WTC11 (cell line): ENCODE data around the gene CPXM1. TPM values are rescaled to one million over a fixed set of nuclear protein-coding genes. Genes with fewer than 3 reads are reported as not detected.

Experiments used
- ATAC-seq: fragments of 200-7000 bp; cut with Tn5 transposase; 2 replicates; pipeline ENCODE4 v1.10.0; 2021; ENCODE audit warnings: mild to moderate bottlenecking, moderate library complexity
- CTCF ChIA-PET: fragments of 300-600 bp; sonication (Branson Sonifier 250); formaldehyde crosslinking; loops from one replicate; lab custom pipeline; 2021; ENCODE audit warnings: antibody characterized with exemption; lab: Charles Lee
- POLR2A ChIA-PET: fragments of 350-600 bp; sonication (Branson Sonifier 250); formaldehyde crosslinking; loops from one replicate; lab custom pipeline; 2021; ENCODE audit warnings: antibody characterized with exemption; lab: Charles Lee
- DNase-seq: peaks from one replicate; pipeline ENCODE4 v3.0.0; 2021; ENCODE audit warnings: low spot score
- H3K27ac Mint-ChIP-seq: 2 replicates; pipeline ENCODE4 v1.8.0; 2021; ENCODE audit warnings: mixed read lengths
- H3K27me3 Mint-ChIP-seq: 2 replicates; pipeline ENCODE4 v1.8.0; 2021; ENCODE audit warnings: low read depth, mild to moderate bottlenecking, moderate library complexity, mixed read lengths
- H3K36me3 Mint-ChIP-seq: 2 replicates; pipeline ENCODE4 v1.8.0; 2021; ENCODE audit warnings: mixed read lengths
- H3K4me1 Mint-ChIP-seq: 2 replicates; pipeline ENCODE4 v1.8.0; 2022; ENCODE audit warnings: mixed read lengths
- H3K4me3 Mint-ChIP-seq: 2 replicates; pipeline ENCODE4 v1.8.0; 2021; ENCODE audit warnings: mild to moderate bottlenecking, moderate library complexity, mixed read lengths
- H3K9me3 Mint-ChIP-seq: 2 replicates; pipeline ENCODE4 v1.8.0; 2021; ENCODE audit warnings: mixed read lengths
- CREB1 ChIP-seq: sonication (generic); formaldehyde crosslinking; IDR thresholded peaks from 2 replicates; pipeline ENCODE4 v1.8.0; 2023; ENCODE audit warnings: mild to moderate bottlenecking, missing genetic modification reagents
- ESRRA ChIP-seq: sonication (generic); formaldehyde crosslinking; IDR thresholded peaks from 2 replicates; pipeline ENCODE4 v1.8.1; 2022; ENCODE audit warnings: mild to moderate bottlenecking, missing genetic modification reagents, borderline replicate concordance
- ETV6 ChIP-seq: sonication (generic); formaldehyde crosslinking; IDR thresholded peaks from 2 replicates; pipeline ENCODE4 v1.8.1; 2022; ENCODE audit warnings: mild to moderate bottlenecking, missing genetic modification reagents
- IRF2 ChIP-seq: sonication (generic); formaldehyde crosslinking; IDR thresholded peaks from 2 replicates; pipeline ENCODE4 v1.8.0; 2022; ENCODE audit warnings: low read depth, missing genetic modification reagents, borderline replicate concordance
- NR1H2 ChIP-seq: sonication (generic); formaldehyde crosslinking; IDR thresholded peaks from 2 replicates; pipeline ENCODE4 v1.9.0; 2021; ENCODE audit warnings: mild to moderate bottlenecking, moderate library complexity, missing genetic modification reagents
- NR3C1 ChIP-seq: sonication (generic); formaldehyde crosslinking; conservative IDR thresholded peaks from 2 replicates; pipeline ENCODE4 v1.8.1; 2023; ENCODE audit warnings: low read depth, mild to moderate bottlenecking, missing genetic modification reagents
- PRRX2 ChIP-seq: fragments of 250-450 bp; sonication (Bioruptor Pico); IDR thresholded peaks from 2 replicates; pipeline ENCODE4 v1.8.0; 2021; ENCODE audit warnings: mild to moderate bottlenecking
- RELA ChIP-seq: sonication (generic); formaldehyde crosslinking; IDR thresholded peaks from 2 replicates; pipeline ENCODE4 v1.8.1; 2022; ENCODE audit warnings: missing genetic modification reagents, mild to moderate bottlenecking, borderline replicate concordance
- SMAD3 ChIP-seq: sonication (generic); formaldehyde crosslinking; IDR thresholded peaks from 2 replicates; pipeline ENCODE4 v1.8.0; 2022; ENCODE audit warnings: missing genetic modification reagents, mild to moderate bottlenecking, borderline replicate concordance
- TCF7 ChIP-seq: sonication (generic); formaldehyde crosslinking; IDR thresholded peaks from 2 replicates; pipeline ENCODE4 v1.8.0; 2022; ENCODE audit warnings: mild to moderate bottlenecking, low read depth, missing genetic modification reagents, moderate library complexity
- ZNF138 ChIP-seq: sonication (generic); formaldehyde crosslinking; conservative IDR thresholded peaks from 2 replicates; pipeline ENCODE4 v1.8.1; 2022; ENCODE audit warnings: mild to moderate bottlenecking, moderate library complexity, missing genetic modification reagents
- ZNF232 ChIP-seq: sonication (generic); formaldehyde crosslinking; IDR thresholded peaks from 2 replicates; pipeline ENCODE4 v1.8.0; 2022; ENCODE audit warnings: mild to moderate bottlenecking, missing genetic modification reagents
- ZNF263 ChIP-seq: sonication (generic); formaldehyde crosslinking; IDR thresholded peaks from 2 replicates; pipeline ENCODE4 v1.8.1; 2022; ENCODE audit warnings: low read depth, mild to moderate bottlenecking, moderate library complexity, missing genetic modification reagents
- ZNF281 ChIP-seq: sonication (generic); formaldehyde crosslinking; IDR thresholded peaks from 2 replicates; pipeline ENCODE4 v1.8.0; 2023; ENCODE audit warnings: mild to moderate bottlenecking, missing genetic modification reagents
- ZNF396 ChIP-seq: fragments of 250-450 bp; sonication (Bioruptor Pico); IDR thresholded peaks from 2 replicates; pipeline ENCODE4 v1.8.0; 2021; ENCODE audit warnings: mild to moderate bottlenecking, moderate library complexity, borderline replicate concordance
- ZNF416 ChIP-seq: fragments of 250-450 bp; sonication (Bioruptor Pico); IDR thresholded peaks from 2 replicates; pipeline ENCODE4 v1.9.0; 2021; ENCODE audit warnings: mild to moderate bottlenecking, inconsistent platforms
- ZNF512 ChIP-seq: sonication (generic); formaldehyde crosslinking; IDR thresholded peaks from 2 replicates; pipeline ENCODE4 v1.8.1; 2022; ENCODE audit warnings: missing genetic modification reagents, borderline replicate concordance
- ZNF532 ChIP-seq: fragments of 250-450 bp; sonication (Bioruptor Pico); IDR thresholded peaks from 2 replicates; pipeline ENCODE4 v1.9.0; 2021; ENCODE audit warnings: mild to moderate bottlenecking, borderline replicate concordance
- total RNA-seq: library from RNA; stranded (reverse); gene quantifications from 3 replicates; pipeline ENCODE4 v1.2.3, GENCODE V29; 2021
- TF ChIP-seq, protein P1 (sequence below): sonication (generic); formaldehyde crosslinking; IDR thresholded peaks from 2 replicates; pipeline ENCODE4 v1.8.1; 2023; ENCODE audit warnings: mild to moderate bottlenecking, moderate library complexity, missing genetic modification reagents
- TF ChIP-seq, protein P2 (sequence below): sonication (generic); formaldehyde crosslinking; IDR thresholded peaks from 2 replicates; pipeline ENCODE4 v1.8.0; 2022; ENCODE audit warnings: mild to moderate bottlenecking, missing genetic modification reagents
- TF ChIP-seq, protein P3 (sequence below): fragments of 250-450 bp; sonication (Bioruptor Pico); IDR thresholded peaks from 2 replicates; pipeline ENCODE4 v1.9.0; 2021; ENCODE audit warnings: moderate library complexity, mild to moderate bottlenecking, inconsistent platforms, borderline replicate concordance
- TF ChIP-seq, protein P4 (sequence below): sonication (generic); formaldehyde crosslinking; IDR thresholded peaks from 2 replicates; pipeline ENCODE4 v1.8.1; 2022; ENCODE audit warnings: low read depth, missing genetic modification reagents, borderline replicate concordance

The CPXM1 gene
- total RNA-seq, 1 experiment from 2014 or later: 51.2 TPM

- no peaks in the 10 kb centered on the region for H3K9me3 Mint-ChIP-seq
- POLR2A ChIA-PET: no interaction called here
- ATAC-seq (no peak), DNase-seq (no peak)
- H3K27me3 Mint-ChIP-seq: peaks cover 2% of the 10 kb centered on the region
- no peak overlapping the region for H3K27ac Mint-ChIP-seq
- H3K4me1 Mint-ChIP-seq: peaks cover 15% of the 10 kb centered on the region
- CTCF ChIA-PET: interaction anchor here (1.3 to 3.1 kb wide), 3 partner anchors 48 to 91 kb away, joined by 3 to 11 read pairs (median 8); no protein-coding TSS in a partner anchor
- no peaks in the 10 kb centered on the region for H3K36me3 Mint-ChIP-seq
- no peak overlapping the region for H3K4me3 Mint-ChIP-seq
- no peak for TF ChIP-seq ETV6 (CRISPR knock-in tag)
- TF ChIP-seq TCF7 (CRISPR knock-in tag): no peak
- no peak for TF ChIP-seq NR1H2
- no peak for TF ChIP-seq RELA (CRISPR knock-in tag)
- TF ChIP-seq, protein P1, sequence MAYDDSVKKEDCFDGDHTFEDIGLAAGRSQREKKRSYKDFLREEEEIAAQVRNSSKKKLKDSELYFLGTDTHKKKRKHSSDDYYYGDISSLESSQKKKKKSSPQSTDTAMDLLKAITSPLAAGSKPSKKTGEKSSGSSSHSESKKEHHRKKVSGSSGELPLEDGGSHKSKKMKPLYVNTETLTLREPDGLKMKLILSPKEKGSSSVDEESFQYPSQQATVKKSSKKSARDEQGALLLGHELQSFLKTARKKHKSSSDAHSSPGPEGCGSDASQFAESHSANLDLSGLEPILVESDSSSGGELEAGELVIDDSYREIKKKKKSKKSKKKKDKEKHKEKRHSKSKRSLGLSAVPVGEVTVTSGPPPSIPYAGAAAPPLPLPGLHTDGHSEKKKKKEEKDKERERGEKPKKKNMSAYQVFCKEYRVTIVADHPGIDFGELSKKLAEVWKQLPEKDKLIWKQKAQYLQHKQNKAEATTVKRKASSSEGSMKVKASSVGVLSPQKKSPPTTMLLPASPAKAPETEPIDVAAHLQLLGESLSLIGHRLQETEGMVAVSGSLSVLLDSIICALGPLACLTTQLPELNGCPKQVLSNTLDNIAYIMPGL: no peak
- no peak for TF ChIP-seq ZNF416 (CRISPR knock-in tag)
- no peak for TF ChIP-seq ZNF138 (CRISPR knock-in tag)
Measured at GRCh38 chr20:2760952-2761305, 39.5 kb downstream of the CPXM1 start.

- ATAC-seq: no peak
- Mint-ChIP-seq H3K27me3 (peaks cover 6% of the 10 kb centered on the region), H3K9me3 (no peaks in the 10 kb centered on the region), H3K27ac (no peak overlapping the region), H3K4me1 (peaks cover 17% of the 10 kb centered on the region), H3K4me3 (no peak overlapping the region), H3K36me3 (no peaks in the 10 kb centered on the region)
- ChIA-PET POLR2A (no interaction called here), CTCF (interaction anchor here (0.6 to 2.7 kb wide), 9 partner anchors 30 to 490 kb away, joined by 3 to 11 read pairs (median 3); no protein-coding TSS in a partner anchor)
- no peak for DNase-seq
- TF ChIP-seq, protein P2, sequence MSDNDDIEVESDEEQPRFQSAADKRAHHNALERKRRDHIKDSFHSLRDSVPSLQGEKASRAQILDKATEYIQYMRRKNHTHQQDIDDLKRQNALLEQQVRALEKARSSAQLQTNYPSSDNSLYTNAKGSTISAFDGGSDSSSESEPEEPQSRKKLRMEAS (CRISPR knock-in tag): no peak
- TF ChIP-seq CREB1 (CRISPR knock-in tag) (no peak), PRRX2 (no peak), NR3C1 (CRISPR knock-in tag) (no peak), ZNF512 (no peak), ZNF532 (CRISPR knock-in tag) (no peak), ZNF396 (no peak), IRF2 (CRISPR knock-in tag) (no peak), ZNF281 (CRISPR knock-in tag) (no peak), ZNF232 (no peak), ZNF416 (CRISPR knock-in tag) (no peak), ESRRA (no peak), ZNF263 (CRISPR knock-in tag) (no peak), SMAD3 (CRISPR knock-in tag) (no peak)
- TF ChIP-seq, protein P3, sequence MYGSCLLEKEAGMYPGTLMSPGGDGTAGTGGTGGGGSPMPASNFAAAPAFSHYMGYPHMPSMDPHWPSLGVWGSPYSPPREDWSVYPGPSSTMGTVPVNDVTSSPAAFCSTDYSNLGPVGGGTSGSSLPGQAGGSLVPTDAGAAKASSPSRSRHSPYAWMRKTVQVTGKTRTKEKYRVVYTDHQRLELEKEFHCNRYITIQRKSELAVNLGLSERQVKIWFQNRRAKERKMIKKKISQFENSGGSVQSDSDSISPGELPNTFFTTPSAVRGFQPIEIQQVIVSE: no peak
- TF ChIP-seq, protein P4, sequence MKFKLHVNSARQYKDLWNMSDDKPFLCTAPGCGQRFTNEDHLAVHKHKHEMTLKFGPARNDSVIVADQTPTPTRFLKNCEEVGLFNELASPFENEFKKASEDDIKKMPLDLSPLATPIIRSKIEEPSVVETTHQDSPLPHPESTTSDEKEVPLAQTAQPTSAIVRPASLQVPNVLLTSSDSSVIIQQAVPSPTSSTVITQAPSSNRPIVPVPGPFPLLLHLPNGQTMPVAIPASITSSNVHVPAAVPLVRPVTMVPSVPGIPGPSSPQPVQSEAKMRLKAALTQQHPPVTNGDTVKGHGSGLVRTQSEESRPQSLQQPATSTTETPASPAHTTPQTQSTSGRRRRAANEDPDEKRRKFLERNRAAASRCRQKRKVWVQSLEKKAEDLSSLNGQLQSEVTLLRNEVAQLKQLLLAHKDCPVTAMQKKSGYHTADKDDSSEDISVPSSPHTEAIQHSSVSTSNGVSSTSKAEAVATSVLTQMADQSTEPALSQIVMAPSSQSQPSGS (CRISPR knock-in tag): no peak
Measured at GRCh38 chr20:2760297-2760951, 40.0 kb downstream of the CPXM1 start.
